Measurements from ENCODE around the gene INPP5D.
A peak's percentile ranks its signal among the peaks of the same experiment; 100 is the strongest.

INPP5D gene

DNA sequence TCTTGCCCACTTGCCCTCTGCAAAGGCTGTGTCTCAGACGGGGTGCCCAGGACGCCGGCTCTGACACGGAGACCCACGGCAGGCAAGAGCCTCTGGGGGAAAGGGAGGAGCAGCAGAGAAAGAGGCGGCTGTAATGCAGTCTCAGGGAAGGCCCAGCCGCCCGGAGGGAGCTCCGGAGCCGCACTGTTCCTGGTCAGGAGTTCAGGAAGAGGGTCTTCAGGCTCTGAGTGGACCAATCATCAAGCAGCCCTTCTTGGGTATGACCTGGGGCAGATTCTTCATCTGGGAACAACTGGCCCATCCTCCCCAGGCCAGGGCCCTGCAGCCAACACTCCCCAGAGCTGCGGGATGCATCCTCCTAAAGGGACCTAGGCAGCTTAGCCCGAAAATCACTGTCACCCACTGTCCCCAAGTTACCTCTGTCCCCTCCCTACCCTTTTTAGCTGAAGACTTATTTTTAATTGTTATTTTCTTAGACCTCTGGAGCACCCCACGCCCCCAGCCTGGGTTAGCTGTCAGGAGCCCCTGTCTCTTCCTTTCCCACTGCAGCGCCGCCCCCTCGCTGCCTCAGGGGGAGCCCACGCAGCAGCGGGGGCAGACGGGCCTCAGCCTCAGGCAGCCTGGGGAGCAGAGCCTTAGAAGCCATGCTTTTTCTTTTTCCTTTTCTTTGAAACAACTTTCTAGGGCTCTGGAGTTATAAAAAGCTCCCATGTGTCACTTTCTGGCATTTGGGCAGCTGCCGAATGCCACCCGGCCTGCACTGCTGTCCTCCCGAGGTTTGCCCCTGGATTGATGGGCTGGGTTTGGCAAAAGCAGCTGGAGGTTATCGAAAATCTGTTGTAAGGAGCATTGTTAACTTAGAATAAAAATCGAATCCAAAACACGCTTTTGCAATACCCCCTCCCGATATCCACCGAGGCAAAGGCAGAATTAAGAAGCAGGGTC, 28.3 kb upstream of the INPP5D start:
- POLR2A ChIA-PET (ENCODE audit: low non-redundant PET) = no interaction called here
- CTCF ChIA-PET = interaction anchor here (0.6 to 1.1 kb wide), 2 partner anchors 22 to 98 kb away, joined by 4 read pairs; no protein-coding TSS in a partner anchor
- no peak overlapping the region for H3K27ac ChIP-seq
- TF ChIP-seq, protein P1, sequence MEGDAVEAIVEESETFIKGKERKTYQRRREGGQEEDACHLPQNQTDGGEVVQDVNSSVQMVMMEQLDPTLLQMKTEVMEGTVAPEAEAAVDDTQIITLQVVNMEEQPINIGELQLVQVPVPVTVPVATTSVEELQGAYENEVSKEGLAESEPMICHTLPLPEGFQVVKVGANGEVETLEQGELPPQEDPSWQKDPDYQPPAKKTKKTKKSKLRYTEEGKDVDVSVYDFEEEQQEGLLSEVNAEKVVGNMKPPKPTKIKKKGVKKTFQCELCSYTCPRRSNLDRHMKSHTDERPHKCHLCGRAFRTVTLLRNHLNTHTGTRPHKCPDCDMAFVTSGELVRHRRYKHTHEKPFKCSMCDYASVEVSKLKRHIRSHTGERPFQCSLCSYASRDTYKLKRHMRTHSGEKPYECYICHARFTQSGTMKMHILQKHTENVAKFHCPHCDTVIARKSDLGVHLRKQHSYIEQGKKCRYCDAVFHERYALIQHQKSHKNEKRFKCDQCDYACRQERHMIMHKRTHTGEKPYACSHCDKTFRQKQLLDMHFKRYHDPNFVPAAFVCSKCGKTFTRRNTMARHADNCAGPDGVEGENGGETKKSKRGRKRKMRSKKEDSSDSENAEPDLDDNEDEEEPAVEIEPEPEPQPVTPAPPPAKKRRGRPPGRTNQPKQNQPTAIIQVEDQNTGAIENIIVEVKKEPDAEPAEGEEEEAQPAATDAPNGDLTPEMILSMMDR (conservative IDR thresholded peaks at IDR 0.05; ENCODE audit: low read depth) = no peak
- DNase-seq (ENCODE audit: low spot score) = no peak

DNA sequence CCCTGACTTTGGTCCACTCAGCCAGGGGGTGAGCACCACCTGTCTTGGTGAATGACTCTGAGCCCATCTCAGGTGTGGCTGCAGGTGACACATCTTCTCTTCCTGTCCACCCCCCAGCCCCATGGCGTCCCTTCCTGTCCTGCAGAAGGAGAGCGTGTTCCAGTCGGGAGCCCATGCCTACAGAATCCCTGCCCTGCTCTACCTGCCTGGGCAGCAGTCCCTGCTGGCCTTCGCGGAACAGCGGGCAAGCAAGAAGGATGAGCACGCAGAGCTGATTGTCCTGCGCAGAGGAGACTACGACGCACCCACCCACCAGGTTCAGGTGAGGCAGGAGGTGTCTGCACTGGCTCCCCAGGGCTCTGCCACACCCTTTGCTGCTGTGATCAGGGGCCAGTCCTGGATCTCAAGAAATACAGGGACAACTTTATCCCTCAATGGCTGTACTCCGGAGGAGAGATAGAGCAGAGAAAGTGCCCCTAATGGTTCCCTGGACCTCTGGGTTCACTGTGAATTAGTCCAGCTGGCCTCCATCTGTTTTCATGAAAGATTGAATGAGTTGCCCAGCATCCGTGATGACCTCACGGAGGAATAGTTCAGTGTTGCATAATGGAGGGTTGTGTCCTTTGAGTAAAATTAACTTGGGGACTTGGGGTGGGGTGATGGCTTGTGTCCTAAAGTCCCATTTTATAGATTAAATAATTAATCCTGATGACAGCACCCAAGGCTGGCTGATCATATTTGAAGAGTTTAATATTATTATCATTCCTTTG, 27.4 kb upstream of the INPP5D start, which contains the start of gene NEU2:
Gene NEU2, plus strand, starts transcription at position 122 of the 770 bp plus-strand sequence. Its CDS starts 0 bp downstream, at position 122.
- CTCF ChIA-PET = no interaction called here
- DNase-seq (ENCODE audit: low spot score) = no peak
- H3K27ac ChIP-seq = no peak within 1 kb of the TSS
- TF ChIP-seq, protein P1 (conservative IDR thresholded peaks at IDR 0.05; ENCODE audit: low read depth) = no peak
- POLR2A ChIA-PET (ENCODE audit: low non-redundant PET) = no interaction called here

DNA sequence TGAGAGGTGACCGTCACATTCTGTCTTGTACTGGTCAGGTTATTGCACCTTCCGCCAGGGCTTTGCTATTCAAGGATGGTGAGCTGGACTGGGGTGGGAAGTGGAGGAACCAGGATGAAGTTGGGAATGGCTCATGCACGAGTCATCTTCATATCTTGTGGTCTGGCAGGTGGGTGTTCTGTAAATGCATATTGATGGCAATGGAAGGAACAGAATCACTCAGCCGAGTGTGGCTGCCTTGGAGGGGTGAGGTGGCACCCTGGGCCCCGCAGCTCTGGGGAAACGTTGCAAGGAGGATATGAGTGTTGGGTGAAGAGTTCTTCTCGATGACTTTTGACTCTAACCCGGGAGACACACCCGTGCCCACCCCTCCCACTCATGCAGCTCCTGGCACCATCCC, 26.5 kb upstream of the INPP5D start:
- CTCF ChIA-PET = interaction anchor here (1.3 kb wide), 1 partner anchor 20 kb away, joined by 3 read pairs; no protein-coding TSS in a partner anchor
- DNase-seq (ENCODE audit: low spot score) = no peak
- H3K27ac ChIP-seq = no peak overlapping the region
- POLR2A ChIA-PET (ENCODE audit: low non-redundant PET) = no interaction called here
- TF ChIP-seq, protein P1 (conservative IDR thresholded peaks at IDR 0.05; ENCODE audit: low read depth) = no peak

DNA sequence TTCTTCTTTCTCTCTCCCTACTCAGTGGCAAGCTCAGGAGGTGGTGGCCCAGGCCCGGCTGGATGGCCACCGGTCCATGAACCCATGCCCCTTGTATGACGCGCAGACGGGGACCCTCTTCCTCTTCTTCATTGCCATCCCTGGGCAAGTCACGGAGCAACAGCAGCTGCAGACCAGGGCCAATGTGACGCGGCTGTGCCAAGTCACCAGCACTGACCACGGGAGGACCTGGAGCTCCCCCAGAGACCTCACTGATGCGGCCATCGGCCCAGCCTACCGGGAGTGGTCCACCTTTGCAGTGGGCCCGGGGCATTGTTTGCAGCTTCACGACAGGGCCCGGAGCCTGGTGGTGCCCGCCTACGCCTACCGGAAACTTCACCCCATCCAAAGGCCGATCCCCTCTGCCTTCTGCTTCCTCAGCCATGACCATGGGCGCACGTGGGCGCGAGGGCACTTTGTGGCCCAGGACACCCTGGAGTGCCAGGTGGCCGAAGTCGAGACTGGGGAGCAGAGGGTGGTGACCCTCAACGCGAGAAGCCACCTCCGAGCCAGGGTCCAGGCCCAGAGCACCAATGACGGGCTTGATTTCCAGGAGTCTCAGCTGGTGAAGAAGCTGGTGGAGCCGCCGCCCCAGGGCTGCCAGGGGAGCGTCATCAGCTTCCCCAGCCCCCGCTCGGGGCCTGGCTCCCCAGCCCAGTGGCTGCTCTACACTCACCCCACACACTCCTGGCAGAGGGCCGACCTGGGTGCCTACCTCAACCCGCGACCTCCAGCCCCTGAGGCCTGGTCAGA, 25.9 kb upstream of the INPP5D start:
- ChIA-PET POLR2A (ENCODE audit: low non-redundant PET) (no interaction called here), CTCF (interaction anchor here (0.6 to 1.3 kb wide), 2 partner anchors 20 to 34 kb away, joined by 3 to 9 read pairs; no protein-coding TSS in a partner anchor)
- H3K27ac ChIP-seq = no peak overlapping the region

DNA sequence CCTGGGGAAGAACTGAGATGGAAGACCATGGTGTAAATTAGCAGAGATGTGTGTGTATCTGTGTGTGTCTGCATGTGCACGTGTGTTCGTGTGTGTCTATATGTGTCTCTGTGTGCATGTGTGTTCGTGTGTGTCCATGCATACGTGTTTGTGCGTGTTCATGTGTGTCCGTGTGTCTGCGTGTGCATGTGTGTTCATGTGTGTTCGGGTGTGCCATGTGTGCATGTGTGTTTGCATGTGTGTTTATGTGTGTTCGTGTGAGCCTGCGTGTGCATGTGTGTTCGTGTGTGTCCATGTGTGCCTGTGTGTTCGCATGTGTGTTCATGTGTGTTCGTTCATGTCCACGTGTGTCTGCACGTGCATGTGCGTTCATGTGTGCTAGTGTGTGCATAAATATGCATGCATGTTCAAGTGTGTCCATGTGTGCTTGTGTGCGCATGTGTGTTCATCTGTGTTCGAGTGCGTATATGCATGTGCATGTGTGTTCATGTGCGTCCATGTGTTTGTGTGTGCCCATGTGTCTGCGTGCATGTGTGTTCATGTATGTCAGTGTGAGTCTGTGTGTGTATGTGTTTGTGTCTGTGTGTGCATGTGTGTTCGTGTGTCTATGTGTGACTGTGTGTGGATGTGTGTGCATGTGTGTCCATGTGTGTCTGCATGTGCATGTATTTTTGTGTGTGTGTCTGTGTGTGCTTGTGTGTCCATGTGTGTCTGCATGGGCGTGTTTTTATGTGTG, 24.5 kb upstream of the INPP5D start:
- DNase-seq (ENCODE audit: low spot score) = no peak
- H3K27ac ChIP-seq = peak overlapping the region; percentile 24; the same call in 1 of the 2 replicates
- CTCF ChIA-PET = no interaction called here
- POLR2A ChIA-PET (ENCODE audit: low non-redundant PET) = no interaction called here
- TF ChIP-seq, protein P1 (conservative IDR thresholded peaks at IDR 0.05; ENCODE audit: low read depth) = no peak

More for the DNA sequence above, 25.9 kb upstream of the INPP5D start:
- TF ChIP-seq, protein P1 (conservative IDR thresholded peaks at IDR 0.05; ENCODE audit: low read depth) = no peak
- no peak for DNase-seq (ENCODE audit: low spot score)
